ENCODE measurements around the gene LY6G6C.

Gene LY6G6C

GRCh38 chr6:31721351-31722020 lies at the start of gene LY6G6C:
Gene LY6G6C (minus strand): TSS chr6:31721746. CDS start chr6:31721679, 67 bp downstream.
- H3K4me3 ChIP-seq (ENCODE audit: control insufficient read depth, low read depth, low read length) = no peak within 1 kb of the TSS
- DNase-seq (ENCODE audit: low read depth) = no peak
- no peak for TF ChIP-seq CTCF (IDR thresholded peaks at IDR 0.05; ENCODE audit: control insufficient read depth, insufficient read depth, low read depth, low read length, missing control alignments)

- TF ChIP-seq CTCF (IDR thresholded peaks at IDR 0.05; ENCODE audit: control insufficient read depth, insufficient read depth, low read depth, low read length, missing control alignments) = no peak
- no peak overlapping the region for H3K4me3 ChIP-seq (ENCODE audit: control insufficient read depth, low read depth, low read length)
- DNase-seq (ENCODE audit: low read depth) = no peak
Measured at GRCh38 chr6:31770860-31771259, 49.3 kb upstream of the LY6G6C start.

DNA sequence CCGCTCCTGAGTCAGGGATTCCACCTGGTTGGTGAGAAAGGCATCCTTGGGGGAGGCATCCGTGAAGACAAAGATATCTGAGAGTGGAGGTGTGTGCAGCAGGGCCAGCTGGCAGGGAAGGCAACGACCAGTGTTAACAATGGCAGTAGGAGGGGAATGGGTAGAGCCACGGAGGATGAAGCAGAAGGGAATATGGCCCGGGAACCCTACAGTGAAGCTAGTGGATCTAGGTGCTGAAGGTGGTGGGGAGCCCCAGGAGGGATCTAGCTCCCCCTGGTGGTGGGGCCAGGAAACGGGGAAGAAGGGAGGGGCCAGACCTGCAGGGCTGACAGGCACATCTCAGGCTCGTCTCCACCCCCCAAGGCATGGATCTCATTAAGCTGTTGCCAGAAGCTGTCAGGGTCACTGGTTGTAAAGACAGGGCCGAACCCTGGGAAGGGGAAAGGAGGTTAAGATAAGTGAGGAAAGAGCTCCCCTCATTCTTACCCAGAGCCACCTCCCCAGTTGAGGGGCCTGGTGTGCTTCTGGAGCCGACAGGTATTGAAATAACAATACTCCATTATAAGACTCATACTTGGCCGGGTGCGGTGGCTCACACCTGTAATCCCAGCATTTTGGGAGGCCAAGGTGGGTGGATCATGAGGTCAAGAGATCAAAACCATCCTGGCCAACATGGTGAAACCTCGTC lies 48.3 kb upstream of the LY6G6C start:
- H3K4me3 ChIP-seq (ENCODE audit: control insufficient read depth, low read depth, low read length) = no peak overlapping the region
- no peak for DNase-seq (ENCODE audit: low read depth)
- TF ChIP-seq CTCF (IDR thresholded peaks at IDR 0.05; ENCODE audit: control insufficient read depth, insufficient read depth, low read depth, low read length, missing control alignments) = peak; percentile 86

DNA sequence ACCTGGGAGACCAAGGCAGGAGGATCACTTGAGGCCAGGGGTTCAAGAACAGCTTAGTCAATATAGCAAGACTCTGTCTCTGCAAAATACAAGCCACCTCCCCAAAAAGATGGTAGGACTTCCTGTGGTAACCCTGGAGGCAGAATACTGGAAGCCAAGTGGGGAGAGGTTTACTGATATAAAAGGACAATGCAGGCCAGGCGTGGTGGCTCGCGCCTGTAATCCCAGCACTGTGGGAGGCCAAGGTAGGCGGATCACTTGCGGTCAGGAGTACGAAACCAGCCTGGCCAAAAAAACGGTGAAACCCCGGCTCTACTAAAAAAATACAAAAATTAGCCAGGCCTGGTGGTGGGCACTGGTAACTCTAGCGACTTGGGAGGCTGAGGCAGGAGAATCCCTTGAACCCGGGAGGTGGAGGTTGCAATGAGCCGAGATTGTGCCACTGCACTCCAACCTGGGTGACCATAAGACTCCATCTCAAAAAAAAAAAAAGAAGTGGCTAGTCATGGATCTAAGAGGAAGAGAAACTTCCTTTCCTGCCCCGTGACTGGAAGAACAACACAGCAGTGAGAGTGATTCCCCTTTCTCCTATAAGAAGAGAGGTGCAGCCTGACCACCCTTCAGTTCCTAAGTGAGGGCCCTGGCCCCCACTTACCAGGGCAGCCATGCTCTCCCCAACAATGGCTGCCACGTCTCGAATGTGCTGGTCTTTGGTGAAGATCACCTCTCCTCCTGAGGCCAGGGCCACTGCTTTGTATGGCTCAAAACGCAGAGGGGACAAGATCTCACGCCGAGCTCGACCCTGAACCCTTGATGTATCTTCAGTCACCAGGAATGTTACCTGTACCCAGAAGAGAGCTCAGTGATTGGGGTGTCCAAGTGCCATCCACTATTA lies 47.1 kb upstream of the LY6G6C start:
- no peak for DNase-seq (ENCODE audit: low read depth)
- no peak for TF ChIP-seq CTCF (IDR thresholded peaks at IDR 0.05; ENCODE audit: control insufficient read depth, insufficient read depth, low read depth, low read length, missing control alignments)
- no peak overlapping the region for H3K4me3 ChIP-seq (ENCODE audit: control insufficient read depth, low read depth, low read length)

- no peak for TF ChIP-seq CTCF (IDR thresholded peaks at IDR 0.05; ENCODE audit: control insufficient read depth, insufficient read depth, low read depth, low read length, missing control alignments)
- DNase-seq (ENCODE audit: low read depth) = no peak
- H3K4me3 ChIP-seq (ENCODE audit: control insufficient read depth, low read depth, low read length) = no peak overlapping the region
Measured at GRCh38 chr6:31767096-31767645, 45.6 kb upstream of the LY6G6C start.

All from AG09309 (cell line).